Middle frontal gyrus (tissue), 1 donor: ENCODE data around the gene DGLUCY.
"Not testable (repeated sequence)": the region's sequence is repeated elsewhere in the genome, so short reads cannot be mapped to it uniquely, and the experiment has no call there.

Experiments used
- DNase-seq: peaks from one replicate; pipeline ENCODE4 v3.0.0-alpha.2; 2015; ENCODE audit warnings: low spot score; ENCODE audit errors: extremely low spot score

DGLUCY gene

DNA sequence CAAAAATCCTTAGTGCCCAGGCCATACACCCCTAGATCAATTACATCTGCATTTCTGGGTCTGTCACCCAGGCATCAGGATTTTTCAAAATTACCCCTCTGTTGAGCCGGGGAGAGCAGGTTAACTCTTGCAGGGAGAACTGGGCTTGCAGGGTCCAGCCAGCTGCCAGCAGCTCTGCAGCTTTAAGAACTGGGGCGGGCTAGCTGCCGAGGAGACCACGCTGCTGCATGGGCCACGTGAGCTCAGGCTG, at the start of gene DGLUCY:
TSS of gene DGLUCY (plus strand) at position 245 of the 250 bp plus-strand sequence. CDS start 46,222 bp downstream, outside the sequence.
- peak; percentile 92 for DNase-seq

DNA sequence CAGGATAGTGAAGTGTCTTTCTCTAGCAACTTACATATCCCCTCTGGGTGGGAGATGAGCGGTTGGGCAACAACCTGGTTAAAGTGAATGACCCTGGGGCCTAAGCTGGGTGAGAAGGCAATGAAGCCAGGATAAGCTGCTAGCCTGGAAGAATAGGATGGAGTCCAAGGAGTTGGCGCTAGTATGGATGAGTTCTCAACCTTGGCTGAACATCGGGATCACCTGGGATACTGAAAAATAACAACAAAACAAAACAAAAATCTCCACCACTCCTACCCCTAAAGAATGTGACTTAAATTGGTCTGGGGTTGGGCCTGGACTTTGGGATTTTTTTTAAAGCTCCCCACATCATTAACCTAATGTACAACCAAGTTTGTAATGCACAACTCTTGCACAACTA, 48.6 kb upstream of the DGLUCY start:
- DNase-seq, result no peak

DNA sequence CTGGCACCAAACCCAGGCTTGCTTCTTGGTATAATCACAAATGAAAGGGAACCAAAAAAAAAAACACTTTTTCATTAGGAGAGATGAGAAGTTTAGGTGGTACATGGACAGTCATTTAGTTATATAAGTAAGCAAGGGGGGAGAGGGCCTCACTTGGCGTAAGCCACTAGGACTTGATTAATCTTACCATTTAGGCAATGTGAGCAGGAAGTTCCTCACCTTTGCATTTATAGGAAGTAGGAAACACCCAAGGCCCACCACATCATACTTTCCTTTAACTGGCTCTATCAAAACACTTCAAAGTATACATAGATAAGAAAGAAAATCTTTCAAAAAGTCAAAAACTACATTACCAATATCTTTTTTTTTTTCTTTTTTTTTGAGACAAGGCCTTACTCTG, 46.7 kb upstream of the DGLUCY start:
- DNase-seq, result no peak

GRCh38 chr14:91068642-91069041, 45.2 kb upstream of the DGLUCY start:
- DNase-seq, result no peak

GRCh38 chr14:91070572-91070971, 43.3 kb upstream of the DGLUCY start:
- DNase-seq, result no peak

- no peak for DNase-seq
These were observed 38.3 kb upstream of the DGLUCY start for GRCh38 chr14:91075553-91075952.

GRCh38 chr14:91078095-91078737, 35.7 kb upstream of the DGLUCY start:
- no peak for DNase-seq

GRCh38 chr14:91080071-91080470, 33.8 kb upstream of the DGLUCY start:
- DNase-seq, result no peak

DNA sequence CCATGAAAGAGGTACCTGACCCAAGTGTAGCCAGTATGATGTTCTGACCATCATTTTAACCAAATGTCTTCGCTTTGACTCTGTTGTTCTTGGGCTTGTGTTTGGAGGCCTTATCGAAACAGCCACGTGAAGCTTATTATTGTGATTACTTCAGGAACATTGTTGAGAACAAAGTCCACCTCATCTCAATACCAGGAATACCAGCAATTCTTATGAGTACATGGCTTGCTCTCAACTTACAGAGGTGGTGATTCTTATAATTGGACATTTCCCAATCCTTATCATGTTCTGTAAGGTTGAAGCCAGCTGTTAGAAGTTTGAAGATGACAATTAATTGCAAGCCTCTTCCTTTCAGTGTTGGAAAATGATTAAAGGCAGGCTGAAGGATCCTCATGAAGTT, 31.6 kb upstream of the DGLUCY start:
- no peak for DNase-seq

DNA sequence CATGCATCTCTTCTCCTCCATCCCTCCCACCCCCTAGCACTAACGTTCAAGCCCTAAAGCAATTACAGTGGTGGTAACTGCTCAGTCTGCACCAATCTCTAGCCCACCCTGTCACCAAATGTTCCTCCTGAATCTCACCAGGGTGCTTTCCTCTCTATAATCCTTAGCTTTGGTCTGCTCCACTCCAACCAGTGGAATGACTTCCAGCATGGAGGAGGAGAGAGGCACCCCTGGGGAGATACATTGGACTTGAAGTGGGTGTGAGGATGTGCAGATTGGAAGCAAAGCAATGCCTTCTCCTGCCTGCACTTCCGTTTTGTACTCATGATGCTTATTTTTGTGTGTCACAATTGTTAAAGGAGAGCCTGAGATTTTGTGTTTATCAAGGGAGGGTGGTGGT, 29.4 kb upstream of the DGLUCY start:
- DNase-seq, result no peak

- DNase-seq, result not testable (repeated sequence)
These were observed 26.4 kb upstream of the DGLUCY start for GRCh38 chr14:91087470-91087869.

DNA sequence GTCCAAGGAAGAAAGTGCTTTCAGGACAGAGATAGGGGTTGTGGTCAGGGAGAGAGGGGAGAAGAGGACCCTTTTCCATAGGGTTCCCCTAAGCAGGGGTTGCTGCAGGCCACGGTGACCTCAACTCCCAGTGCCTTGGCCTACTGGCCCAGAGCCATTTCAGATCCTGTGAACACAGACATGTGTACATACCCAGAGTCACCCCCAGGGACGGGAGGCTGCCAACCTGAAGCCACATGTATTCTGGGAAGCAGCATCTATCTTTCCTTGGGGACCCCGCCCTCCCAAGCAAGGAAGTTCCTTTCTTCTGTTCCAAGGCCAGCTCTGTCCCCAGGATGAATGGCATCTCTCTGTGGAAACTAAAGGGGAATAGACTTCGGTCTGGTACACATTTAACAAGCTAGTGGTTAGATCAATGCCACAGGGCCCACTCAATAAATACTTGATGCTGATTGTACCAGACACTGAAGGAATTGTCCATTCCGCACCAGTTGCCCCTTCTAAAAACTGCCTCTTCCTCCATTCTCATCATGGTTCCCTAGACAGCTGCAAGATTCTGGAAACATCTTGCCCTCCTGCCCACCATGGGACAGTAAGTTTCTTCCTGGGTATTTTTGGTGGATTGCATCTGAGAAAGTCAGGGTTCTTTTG, 25.2 kb upstream of the DGLUCY start:
- DNase-seq, result no peak

DNA sequence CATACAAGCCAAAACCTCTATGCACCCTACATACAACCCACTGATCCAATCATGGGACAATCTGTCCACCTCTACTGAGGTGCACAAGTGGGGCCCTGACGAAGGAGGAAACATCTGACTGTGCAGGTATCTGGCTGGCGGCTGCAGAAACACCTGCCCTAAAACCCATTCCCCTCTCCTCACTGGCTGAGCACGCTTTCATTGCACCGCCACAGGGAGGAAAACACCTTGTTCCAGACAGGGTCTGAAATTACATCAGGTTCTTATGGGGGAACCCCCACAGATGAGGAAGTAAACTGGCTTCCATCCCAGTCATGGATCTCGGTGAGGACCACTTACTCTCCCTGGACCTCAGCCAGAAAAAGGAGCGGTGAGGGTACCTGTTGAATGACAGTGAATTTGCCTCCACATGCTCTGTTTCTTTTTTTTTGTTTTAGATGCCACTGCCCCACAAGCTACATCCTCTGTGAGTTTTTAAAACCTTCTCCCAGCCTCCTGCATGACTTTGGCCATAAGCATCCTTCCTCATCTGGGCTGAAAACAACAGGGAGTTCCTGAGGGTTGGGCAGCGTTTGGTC, 23.8 kb upstream of the DGLUCY start:
- no peak for DNase-seq

- DNase-seq, result no peak
These were observed 23.1 kb upstream of the DGLUCY start for GRCh38 chr14:91090743-91091142.

DNA sequence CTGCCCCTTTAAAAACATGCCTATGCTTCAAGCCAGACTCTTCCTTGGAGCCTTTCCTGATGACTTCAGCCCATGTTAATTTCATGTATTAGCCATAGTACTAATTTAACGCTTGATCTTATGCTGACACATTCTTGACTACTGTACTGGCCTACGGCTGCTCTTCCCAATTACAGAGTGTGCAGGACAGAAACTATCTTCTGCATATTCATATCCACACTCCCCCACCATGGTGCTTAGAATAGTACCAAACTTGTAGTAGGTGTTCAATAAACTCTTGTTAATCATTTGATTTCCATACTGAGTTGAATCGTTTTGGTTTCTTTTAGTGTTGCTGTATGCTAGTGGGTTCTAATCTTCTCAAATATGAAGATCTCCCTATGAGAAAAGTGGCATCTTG, 21.8 kb upstream of the DGLUCY start:
- no peak for DNase-seq

- DNase-seq, result not testable (repeated sequence)
These were observed 20.0 kb upstream of the DGLUCY start for GRCh38 chr14:91093743-91094472.

- no peak for DNase-seq
These were observed 19.1 kb upstream of the DGLUCY start for GRCh38 chr14:91094772-91095171.

GRCh38 chr14:91095178-91095577, 18.7 kb upstream of the DGLUCY start:
- no peak for DNase-seq

- not testable (repeated sequence) for DNase-seq
These were observed 16.2 kb upstream of the DGLUCY start for GRCh38 chr14:91097657-91098056.

DNA sequence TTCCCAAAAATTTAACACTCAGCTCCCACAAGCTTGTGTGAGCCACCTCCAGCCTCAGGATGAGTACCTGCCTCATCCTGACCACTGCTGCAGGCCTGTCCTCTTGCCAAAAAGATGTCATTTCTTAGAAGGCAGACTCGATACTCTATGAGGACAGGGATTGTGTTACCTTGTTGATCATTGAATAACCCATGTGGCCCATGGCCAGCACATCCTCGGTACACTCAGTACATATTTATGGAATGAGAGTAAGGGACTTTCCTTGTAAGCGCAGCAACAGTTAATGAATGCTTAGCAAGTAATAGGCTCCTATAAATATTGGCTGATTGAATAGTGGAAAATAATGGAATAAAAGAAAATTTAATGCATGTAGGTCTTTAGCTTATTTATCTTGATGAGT, 15.3 kb upstream of the DGLUCY start:
- DNase-seq, result no peak

DNA sequence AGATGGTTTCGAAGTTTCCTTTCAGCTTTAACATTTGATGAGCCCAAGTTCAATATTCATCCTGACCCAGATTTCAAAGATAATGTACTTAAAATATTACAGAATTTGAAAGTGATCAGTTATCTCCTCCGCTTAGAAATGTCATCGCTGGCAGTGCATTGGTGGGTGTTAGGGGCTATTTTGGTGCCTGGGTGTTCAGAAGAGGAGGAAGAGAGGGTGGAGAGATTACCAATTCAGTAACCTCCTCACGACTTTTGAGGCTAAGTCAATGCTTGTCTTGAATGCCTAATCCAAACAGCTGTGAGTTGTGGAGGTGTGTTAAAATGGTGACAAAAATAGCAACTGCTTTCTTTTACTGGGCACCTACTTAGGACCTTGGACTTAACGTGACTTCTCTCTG, 13.8 kb upstream of the DGLUCY start:
- no peak for DNase-seq

- peak; percentile 16 for DNase-seq
These were observed 10.8 kb upstream of the DGLUCY start for GRCh38 chr14:91103116-91103515.
